GM12801 (cell line): ENCODE results near the gene CD8B.

Experiments
- TF ChIP-seq, protein P1 (sequence below): IDR thresholded peaks from one replicate; pipeline ENCODE4 v1.5.1; 2011; ENCODE audit warnings: control low read depth; ENCODE audit not compliant: insufficient read length; ENCODE audit errors: extremely low read depth

CD8B gene

GRCh38 chr2:86787736-86788135 is 74.0 kb downstream of the CD8B start:
- TF ChIP-seq, protein P1, sequence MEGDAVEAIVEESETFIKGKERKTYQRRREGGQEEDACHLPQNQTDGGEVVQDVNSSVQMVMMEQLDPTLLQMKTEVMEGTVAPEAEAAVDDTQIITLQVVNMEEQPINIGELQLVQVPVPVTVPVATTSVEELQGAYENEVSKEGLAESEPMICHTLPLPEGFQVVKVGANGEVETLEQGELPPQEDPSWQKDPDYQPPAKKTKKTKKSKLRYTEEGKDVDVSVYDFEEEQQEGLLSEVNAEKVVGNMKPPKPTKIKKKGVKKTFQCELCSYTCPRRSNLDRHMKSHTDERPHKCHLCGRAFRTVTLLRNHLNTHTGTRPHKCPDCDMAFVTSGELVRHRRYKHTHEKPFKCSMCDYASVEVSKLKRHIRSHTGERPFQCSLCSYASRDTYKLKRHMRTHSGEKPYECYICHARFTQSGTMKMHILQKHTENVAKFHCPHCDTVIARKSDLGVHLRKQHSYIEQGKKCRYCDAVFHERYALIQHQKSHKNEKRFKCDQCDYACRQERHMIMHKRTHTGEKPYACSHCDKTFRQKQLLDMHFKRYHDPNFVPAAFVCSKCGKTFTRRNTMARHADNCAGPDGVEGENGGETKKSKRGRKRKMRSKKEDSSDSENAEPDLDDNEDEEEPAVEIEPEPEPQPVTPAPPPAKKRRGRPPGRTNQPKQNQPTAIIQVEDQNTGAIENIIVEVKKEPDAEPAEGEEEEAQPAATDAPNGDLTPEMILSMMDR, result no peak

DNA sequence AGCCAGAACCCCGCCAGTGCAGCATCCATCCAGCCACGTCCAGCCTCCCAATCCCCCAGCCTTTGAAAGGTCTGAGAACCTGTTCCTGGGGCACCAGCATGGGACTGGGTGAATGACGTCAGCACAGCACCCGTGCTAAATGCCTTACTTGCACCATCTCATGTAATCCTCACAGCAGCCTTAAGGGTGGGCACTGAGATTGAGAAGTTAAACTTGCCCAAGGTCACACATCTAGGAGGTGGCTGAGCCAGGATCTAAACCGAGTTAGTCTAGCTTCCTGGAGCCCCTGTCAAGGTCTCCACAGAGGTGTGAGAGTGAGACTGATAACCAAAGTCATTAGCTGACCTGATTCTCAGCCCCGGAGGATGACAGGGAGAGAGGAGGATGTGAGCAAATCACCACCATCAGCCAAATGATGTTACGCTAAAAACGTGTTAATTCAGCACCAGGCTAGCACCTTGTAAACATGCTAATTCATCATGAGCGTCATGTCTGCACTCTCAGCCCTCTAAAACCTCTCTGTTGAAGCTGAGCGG is 75.6 kb downstream of the CD8B start:
- TF ChIP-seq, protein P1, result no peak

DNA sequence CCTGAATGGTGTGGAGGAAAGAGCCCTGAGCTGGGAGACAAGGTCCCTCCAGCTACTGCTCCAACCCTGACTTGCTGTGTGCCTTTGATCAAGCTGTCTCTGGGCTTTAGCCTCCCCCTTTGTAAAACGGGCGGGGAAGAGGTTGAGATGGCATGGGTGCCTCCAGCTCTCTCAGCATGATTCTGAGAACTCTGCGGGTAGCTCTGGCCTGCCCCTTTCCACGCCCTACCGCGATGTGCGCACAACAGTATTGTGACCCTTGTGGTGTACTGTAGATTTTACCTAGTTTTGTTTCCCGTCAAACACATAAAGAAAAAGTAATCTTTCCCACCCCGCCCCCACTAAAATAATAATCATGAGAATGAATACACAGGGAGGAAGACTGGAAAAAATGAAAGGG is 76.2 kb downstream of the CD8B start:
- TF ChIP-seq, protein P1, result no peak

GRCh38 chr2:86783615-86784339 is 77.9 kb downstream of the CD8B start:
- TF ChIP-seq, protein P1, result no peak

GRCh38 chr2:86782748-86783147 is 78.9 kb downstream of the CD8B start:
- TF ChIP-seq, protein P1, result no peak

GRCh38 chr2:86781363-86781762 is 80.3 kb downstream of the CD8B start:
- TF ChIP-seq, protein P1, result no peak

- TF ChIP-seq, protein P1, result no peak
Observed at GRCh38 chr2:86779971-86780370, 81.7 kb downstream of the CD8B start.

- TF ChIP-seq, protein P1, result no peak
Observed at GRCh38 chr2:86778957-86779356, 82.7 kb downstream of the CD8B start.
